ENCODE data around the gene DACT1. TPM values are rescaled to one million over a fixed set of nuclear protein-coding genes. Genes with fewer than 3 reads are reported as not detected.

The DACT1 gene
- total and polyA plus RNA-seq, 2 of the 13 experiments (the other 11 are each of a cell fraction or from before 2014, with no cell fraction given), result 0.01 TPM; not detected in 1

DNA sequence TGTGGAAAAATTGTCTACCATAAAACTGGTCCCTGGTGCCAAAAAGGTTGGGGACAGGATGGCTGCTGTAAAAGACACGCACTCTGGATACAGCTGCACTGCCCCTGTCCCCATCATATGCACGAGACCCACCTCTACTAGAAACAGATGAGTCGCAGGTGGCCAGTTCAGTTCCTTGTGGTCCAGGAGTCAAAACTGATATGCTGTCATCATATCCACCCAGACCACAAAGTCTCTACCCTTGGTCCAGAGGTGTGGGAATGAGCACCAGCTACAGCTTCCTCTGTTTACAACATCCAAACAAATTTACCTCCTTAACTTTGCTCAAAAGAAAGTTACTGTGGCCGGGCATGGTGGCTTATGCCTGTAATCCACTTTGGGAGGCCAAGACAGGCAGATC is 43.8 kb upstream of the DACT1 start:
- ChIA-PET POLR2A (no interaction called here), CTCF (ENCODE audit: low intra/inter-chr PET ratio, low total read pairs) (no interaction called here)
- no peak for FAIRE-seq
- no peak for DNase-seq (ENCODE audit: low spot score)
- Histone ChIP-seq H3K9ac (ENCODE audit: insufficient read depth, low read depth, low read length) (no peak overlapping the region), H3K9me3 (ENCODE audit: low read length) (no peaks in the 10 kb centered on the region), H3K4me3 (replicated peaks in 1 of 3; ENCODE audit: insufficient read depth in 1 of 3, low read depth in 2 of 3, low read length in 3 of 3) (no peak overlapping the region), H3K79me2 (ENCODE audit: insufficient read depth, low read length) (no peaks in the 10 kb centered on the region), H3K27ac (ENCODE audit: extremely low read length, insufficient read depth, low read length) (no peak overlapping the region), H3K36me3 (replicated peaks in 1 of 2; ENCODE audit: control insufficient read depth in 1 of 2, insufficient read depth in 2 of 2, low read length in 2 of 2) (no peaks in the 10 kb centered on the region), H3K27me3 (ENCODE audit: control insufficient read depth in 1 of 2, insufficient read depth in 2 of 2, low read length in 2 of 2) (no peaks in the 10 kb centered on the region), H2AFZ (ENCODE audit: low read length) (no peak overlapping the region), H3K4me2 (ENCODE audit: low read depth, low read length) (no peak overlapping the region), H4K20me1 (ENCODE audit: insufficient read depth, low read length) (no peaks in the 10 kb centered on the region), H3K4me1 (ENCODE audit: insufficient read depth, low read length) (no peaks in the 10 kb centered on the region)
- ATAC-seq, result no peak
- TF ChIP-seq U2AF2 (IDR thresholded peaks at IDR 0.05; ENCODE audit: low read depth, low read length), result no peak
- WGBS (ENCODE audit: low lambda C conversion rate), result 21% methylated on average over 4 of the region's 4 CpGs
- in situ Hi-C loops (cut with HindIII; ENCODE audit: extremely low pct_ligation_motif_present, low pct_unique_long_range_greater_than_20kb), result no loop called here
- intact Hi-C loops (cut with micrococcal nuclease; ENCODE audit: unreplicated experiment), result no loop called here
- BruUV-seq (replicated peaks), result no TSS peak

DNA sequence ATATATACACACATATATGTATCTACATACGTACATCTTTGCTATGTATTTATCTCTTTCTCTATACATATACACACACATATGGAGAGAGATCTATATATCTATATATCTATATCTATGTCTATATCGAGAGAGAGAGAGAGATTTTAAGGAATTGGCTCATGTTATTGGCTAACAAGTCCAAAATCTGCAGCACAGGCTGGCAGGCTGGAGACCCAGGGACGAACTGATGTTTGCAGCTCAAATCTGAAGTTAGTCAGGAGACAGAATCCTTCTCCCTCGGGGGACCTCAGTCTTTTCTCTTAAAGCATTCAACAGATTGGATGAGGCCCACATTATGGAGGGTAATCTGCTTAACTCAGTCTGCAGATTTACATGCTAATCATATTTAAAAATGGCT is 40.7 kb upstream of the DACT1 start:
- no peaks in the 10 kb centered on the region for H3K79me2 ChIP-seq (ENCODE audit: insufficient read depth, low read length)
- TF ChIP-seq ZNF660 (CRISPR knock-in tag; IDR thresholded peaks at IDR 0.05; ENCODE audit: borderline replicate concordance, low read depth), result no peak
- in situ Hi-C loops (cut with HindIII; ENCODE audit: extremely low pct_ligation_motif_present, low pct_unique_long_range_greater_than_20kb), result no loop called here
- H3K4me2 ChIP-seq (ENCODE audit: low read depth, low read length), result no peak overlapping the region
- H3K9ac ChIP-seq (ENCODE audit: insufficient read depth, low read depth, low read length), result no peak overlapping the region
- ATAC-seq (no peak), DNase-seq (ENCODE audit: low spot score) (no peak), FAIRE-seq (no peak)
- no peak overlapping the region for H2AFZ ChIP-seq (ENCODE audit: low read length)
- no peaks in the 10 kb centered on the region for H4K20me1 ChIP-seq (ENCODE audit: insufficient read depth, low read length)
- H3K36me3 ChIP-seq (replicated peaks in 1 of 2; ENCODE audit: control insufficient read depth in 1 of 2, insufficient read depth in 2 of 2, low read length in 2 of 2), result no peaks in the 10 kb centered on the region
- POLR2A ChIA-PET, result no interaction called here
- no peaks in the 10 kb centered on the region for H3K9me3 ChIP-seq (ENCODE audit: low read length)
- intact Hi-C loops (cut with micrococcal nuclease; ENCODE audit: unreplicated experiment), result no loop called here
- H3K4me1 ChIP-seq (ENCODE audit: insufficient read depth, low read length), result no peaks in the 10 kb centered on the region
- no peak overlapping the region for H3K4me3 ChIP-seq (replicated peaks in 1 of 3; ENCODE audit: insufficient read depth in 1 of 3, low read depth in 2 of 3, low read length in 3 of 3)
- CTCF ChIA-PET (ENCODE audit: low intra/inter-chr PET ratio, low total read pairs), result no interaction called here
- no peaks in the 10 kb centered on the region for H3K27me3 ChIP-seq (ENCODE audit: control insufficient read depth in 1 of 2, insufficient read depth in 2 of 2, low read length in 2 of 2)
- H3K27ac ChIP-seq (ENCODE audit: extremely low read length, insufficient read depth, low read length), result no peak overlapping the region
- WGBS (ENCODE audit: low lambda C conversion rate), result 12% methylated on average over 4 of the region's 4 CpGs
- no TSS peak for BruUV-seq (replicated peaks)

All from HepG2 (cell line).